ENCODE measurements around the gene CSGALNACT2.

GRCh38 chr10:43194859-43195258 is 56.6 kb downstream of the CSGALNACT2 start:
- TF ChIP-seq CTCF (IDR thresholded peaks at IDR 0.05) (no peak), POLR2A (IDR thresholded peaks at IDR 0.05) (no peak)
